HepG2 (cell line): Measurements from ENCODE around the gene INSIG2. TPM values are rescaled to one million over a fixed set of nuclear protein-coding genes. Genes with fewer than 3 reads are reported as not detected.

Experiments used
- FOXA1 ChIP-seq, 2 experiments: fragments of 450-650 bp in 1 of 2; sonication (generic) in 1 of 2; formaldehyde crosslinking in 1 of 2; IDR thresholded peaks; 2 replicates each; pipeline versions ENCODE4 v1.4.0 to v1.6.1; 2016 to 2020; ENCODE audit warnings: missing genetic modification reagents in 1 of 2
- FOXK1 ChIP-seq: sonication (generic); formaldehyde crosslinking; IDR thresholded peaks from 2 replicates; pipeline ENCODE4 v1.4.0; 2020; ENCODE audit warnings: low read depth, missing genetic modification reagents, borderline replicate concordance
- NAIF1 ChIP-seq: sonication (generic); formaldehyde crosslinking; IDR thresholded peaks from 2 replicates; pipeline ENCODE4 v1.5.0; 2020; ENCODE audit warnings: mild to moderate bottlenecking, missing genetic modification reagents, borderline replicate concordance
- NFIB ChIP-seq: sonication (generic); formaldehyde crosslinking; IDR thresholded peaks from 2 replicates; pipeline ENCODE4 v1.9.0; 2021; ENCODE audit warnings: missing genetic modification reagents, mild to moderate bottlenecking, borderline replicate concordance
- NPAS2 ChIP-seq: sonication (generic); formaldehyde crosslinking; IDR thresholded peaks from 2 replicates; pipeline ENCODE4 v1.8.0; 2022; ENCODE audit warnings: mild to moderate bottlenecking, missing genetic modification reagents, borderline replicate concordance
- RFX5 ChIP-seq: IDR thresholded peaks from 2 replicates; pipeline ENCODE4 v1.6.1; 2011; ENCODE audit warnings: low read depth, low read length, improper control_type of control experiment
- SP4 ChIP-seq: sonication (generic); formaldehyde crosslinking; IDR thresholded peaks from 2 replicates; pipeline ENCODE4 v1.8.1; 2023; ENCODE audit warnings: mild to moderate bottlenecking, missing genetic modification reagents
- TCF7 ChIP-seq: sonication (generic); IDR thresholded peaks from 2 replicates; pipeline ENCODE4 v1.6.1; 2016; ENCODE audit warnings: antibody characterized with exemption, low read depth
- TEAD3 ChIP-seq: optimal IDR thresholded peaks from 2 replicates; pipeline ENCODE3; 2016; ENCODE audit warnings: borderline replicate concordance
- XBP1 ChIP-seq: sonication (generic); formaldehyde crosslinking; IDR thresholded peaks from 2 replicates; pipeline ENCODE4 v1.5.0; 2020; ENCODE audit warnings: missing genetic modification reagents
- ZBTB20 ChIP-seq: sonication (generic); formaldehyde crosslinking; IDR thresholded peaks from 2 replicates; pipeline ENCODE4 v1.8.1; 2023; ENCODE audit warnings: missing genetic modification reagents, low read depth, mild to moderate bottlenecking, borderline replicate concordance
- ZFYVE20 ChIP-seq: sonication (generic); formaldehyde crosslinking; IDR thresholded peaks from 2 replicates; pipeline ENCODE4 v1.8.0; 2023; ENCODE audit warnings: low read depth, mild to moderate bottlenecking, moderate library complexity, missing genetic modification reagents, borderline replicate concordance
- ZNF224 ChIP-seq: sonication (generic); formaldehyde crosslinking; IDR thresholded peaks from 2 replicates; pipeline ENCODE4 v1.5.0; 2020; ENCODE audit warnings: mild to moderate bottlenecking, missing genetic modification reagents
- ZNF326 ChIP-seq: sonication (generic); formaldehyde crosslinking; IDR thresholded peaks from 2 replicates; pipeline ENCODE4 v1.4.0; 2020; ENCODE audit warnings: missing genetic modification reagents, borderline replicate concordance
- ZNF460 ChIP-seq: sonication (generic); formaldehyde crosslinking; IDR thresholded peaks from 2 replicates; pipeline ENCODE4 v1.5.1; 2020; ENCODE audit warnings: missing genetic modification reagents, mild to moderate bottlenecking, borderline replicate concordance
- ZNF563 ChIP-seq: sonication (generic); formaldehyde crosslinking; IDR thresholded peaks from 2 replicates; pipeline ENCODE4 v1.8.0; 2022; ENCODE audit warnings: mild to moderate bottlenecking, moderate library complexity, missing genetic modification reagents
- ZNF572 ChIP-seq: sonication (generic); formaldehyde crosslinking; IDR thresholded peaks from 2 replicates; pipeline ENCODE4 v1.5.1; 2020; ENCODE audit warnings: mild to moderate bottlenecking, missing genetic modification reagents
- ZNF598 ChIP-seq: sonication (generic); formaldehyde crosslinking; IDR thresholded peaks from 2 replicates; pipeline ENCODE4 v1.5.1; 2020; ENCODE audit warnings: mild to moderate bottlenecking, missing genetic modification reagents, borderline replicate concordance
- ZNF772 ChIP-seq: sonication (generic); formaldehyde crosslinking; IDR thresholded peaks from 2 replicates; pipeline ENCODE4 v1.5.0; 2020; ENCODE audit warnings: mild to moderate bottlenecking, missing genetic modification reagents
- polyA plus RNA-seq, 8 experiments: library from polyadenylated mRNA; depleted of rRNA in 3 of 8; stranded (reverse) in 7 of 8; unstranded in 1 of 8; fragments of >200 nt; fragmentation: Illumina TruSeq in 4 of 8; extraction: Trizol in 4 of 8; gene quantifications; 2 replicates each; pipeline versions ENCODE4 v1.2.1 to v1.2.3, GENCODE V29; 2011 to 2016; ENCODE audit warnings: low read depth in 4 of 8, missing spikeins in 1 of 8, mixed read lengths in 1 of 8; ENCODE audit not compliant: insufficient read depth in 1 of 8
- total RNA-seq, 5 experiments: library from RNA; depleted of rRNA; stranded (reverse); fragments of >200 nt; fragmentation: Illumina TruSeq; extraction: Trizol; gene quantifications; 2 replicates each; pipeline ENCODE4 v1.2.3, GENCODE V29; 2016; ENCODE audit warnings: low read depth in 1 of 5
- TF ChIP-seq, protein P1 (sequence below): sonication (generic); formaldehyde crosslinking; IDR thresholded peaks from 2 replicates; pipeline ENCODE4 v1.4.0; 2020; ENCODE audit warnings: low read depth, mild to moderate bottlenecking, missing genetic modification reagents
- TF ChIP-seq, protein P2 (sequence below): sonication (generic); formaldehyde crosslinking; IDR thresholded peaks from 2 replicates; pipeline ENCODE4 v1.8.1; 2022; ENCODE audit warnings: mild to moderate bottlenecking, missing genetic modification reagents
- TF ChIP-seq, protein P3 (sequence below): sonication (generic); formaldehyde crosslinking; conservative IDR thresholded peaks from 2 replicates; pipeline ENCODE4 v1.8.0; 2022; ENCODE audit warnings: missing genetic modification reagents
- TF ChIP-seq, protein P4 (sequence below): sonication (generic); formaldehyde crosslinking; conservative IDR thresholded peaks from 2 replicates; pipeline ENCODE4 v1.4.0; 2020; ENCODE audit warnings: missing genetic modification reagents

The INSIG2 gene
- total and polyA plus RNA-seq, 2 of the 13 experiments (the other 11 are each of a cell fraction or from before 2014, with no cell fraction given), result 73.5 to 481 TPM

DNA sequence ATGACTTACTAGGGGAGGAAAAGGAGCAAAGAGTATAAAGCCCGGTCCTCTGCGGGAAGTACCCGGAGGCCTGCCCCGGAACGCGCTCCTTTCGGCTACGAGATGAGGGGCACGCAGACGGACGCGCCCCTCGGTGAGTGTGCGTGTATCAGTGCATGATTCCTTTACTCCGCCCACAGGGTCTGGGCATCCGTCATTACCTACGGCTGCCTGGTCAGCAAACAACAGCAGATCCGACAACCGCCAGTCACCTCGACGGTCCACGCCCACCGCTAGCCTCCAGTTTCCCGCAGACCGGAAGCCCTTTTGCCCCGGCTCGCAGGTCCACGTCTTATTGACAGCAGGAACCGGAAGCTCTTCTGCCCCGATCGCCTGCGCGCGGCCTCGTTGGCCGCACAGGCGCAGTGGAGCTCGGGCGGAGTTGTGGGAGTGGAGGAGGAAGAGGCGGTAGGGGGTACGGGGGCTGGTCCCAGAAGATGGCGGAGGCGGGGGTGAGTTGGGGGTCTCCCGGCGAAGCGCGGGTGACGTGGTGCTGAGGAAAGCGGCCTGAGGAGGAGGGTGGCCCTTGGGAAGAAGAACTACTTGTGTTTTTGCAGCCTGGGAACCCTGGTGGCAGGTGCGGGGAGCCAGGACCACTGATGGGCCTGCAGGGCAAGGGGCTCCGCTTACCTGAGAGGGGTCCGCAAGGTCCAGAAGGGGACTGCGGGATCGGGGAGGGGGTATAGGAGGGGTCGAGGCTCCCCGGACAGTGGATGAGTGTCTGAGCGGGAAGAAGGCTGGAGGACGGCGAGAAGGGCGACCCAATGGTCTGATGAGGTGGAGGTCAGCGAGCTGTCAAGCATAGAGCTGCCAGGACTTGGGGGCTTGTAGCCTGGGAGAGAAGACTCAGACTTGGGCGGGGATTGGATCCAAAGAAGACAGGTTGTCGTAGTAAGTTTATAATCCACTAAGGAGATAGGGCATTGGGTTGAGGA, at the start of gene INSIG2 (continued):
- TF ChIP-seq TEAD3 (CRISPR knock-in tag), result peak; percentile 84
- TF ChIP-seq ZNF326 (CRISPR knock-in tag), result no peak
- TF ChIP-seq NAIF1 (CRISPR knock-in tag), result peak; percentile 75; the same call in 1 of the 2 replicates
- TF ChIP-seq, protein P1, sequence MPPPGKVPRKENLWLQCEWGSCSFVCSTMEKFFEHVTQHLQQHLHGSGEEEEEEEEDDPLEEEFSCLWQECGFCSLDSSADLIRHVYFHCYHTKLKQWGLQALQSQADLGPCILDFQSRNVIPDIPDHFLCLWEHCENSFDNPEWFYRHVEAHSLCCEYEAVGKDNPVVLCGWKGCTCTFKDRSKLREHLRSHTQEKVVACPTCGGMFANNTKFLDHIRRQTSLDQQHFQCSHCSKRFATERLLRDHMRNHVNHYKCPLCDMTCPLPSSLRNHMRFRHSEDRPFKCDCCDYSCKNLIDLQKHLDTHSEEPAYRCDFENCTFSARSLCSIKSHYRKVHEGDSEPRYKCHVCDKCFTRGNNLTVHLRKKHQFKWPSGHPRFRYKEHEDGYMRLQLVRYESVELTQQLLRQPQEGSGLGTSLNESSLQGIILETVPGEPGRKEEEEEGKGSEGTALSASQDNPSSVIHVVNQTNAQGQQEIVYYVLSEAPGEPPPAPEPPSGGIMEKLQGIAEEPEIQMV (CRISPR knock-in tag), result peak; percentile 80
- 0 out of 2 replicates have a peak, but pooled peaks have one; percentile 26 for TF ChIP-seq TCF7
- TF ChIP-seq, protein P2, sequence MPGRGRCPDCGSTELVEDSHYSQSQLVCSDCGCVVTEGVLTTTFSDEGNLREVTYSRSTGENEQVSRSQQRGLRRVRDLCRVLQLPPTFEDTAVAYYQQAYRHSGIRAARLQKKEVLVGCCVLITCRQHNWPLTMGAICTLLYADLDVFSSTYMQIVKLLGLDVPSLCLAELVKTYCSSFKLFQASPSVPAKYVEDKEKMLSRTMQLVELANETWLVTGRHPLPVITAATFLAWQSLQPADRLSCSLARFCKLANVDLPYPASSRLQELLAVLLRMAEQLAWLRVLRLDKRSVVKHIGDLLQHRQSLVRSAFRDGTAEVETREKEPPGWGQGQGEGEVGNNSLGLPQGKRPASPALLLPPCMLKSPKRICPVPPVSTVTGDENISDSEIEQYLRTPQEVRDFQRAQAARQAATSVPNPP (CRISPR knock-in tag), result peak; percentile 50; the same call in 1 of the 2 replicates
- peak; percentile 70; the same call in 1 of the 2 replicates for TF ChIP-seq ZNF224 (CRISPR knock-in tag)
- TF ChIP-seq ZNF772, result peak; percentile 87
- TF ChIP-seq ZNF598, result peak; percentile 86; the same call in 1 of the 2 replicates
- TF ChIP-seq RFX5, result peak; percentile 65; the same call in 1 of the 2 replicates
- no peak for TF ChIP-seq ZNF563 (CRISPR knock-in tag)
- TF ChIP-seq ZBTB20 (CRISPR knock-in tag), result peak; percentile 86
- TF ChIP-seq NPAS2 (CRISPR knock-in tag), result no peak
- TF ChIP-seq XBP1 (CRISPR knock-in tag), result no peak
- no peak for TF ChIP-seq NFIB (CRISPR knock-in tag)
- no peak for TF ChIP-seq ZNF460 (CRISPR knock-in tag)
- TF ChIP-seq, protein P3, sequence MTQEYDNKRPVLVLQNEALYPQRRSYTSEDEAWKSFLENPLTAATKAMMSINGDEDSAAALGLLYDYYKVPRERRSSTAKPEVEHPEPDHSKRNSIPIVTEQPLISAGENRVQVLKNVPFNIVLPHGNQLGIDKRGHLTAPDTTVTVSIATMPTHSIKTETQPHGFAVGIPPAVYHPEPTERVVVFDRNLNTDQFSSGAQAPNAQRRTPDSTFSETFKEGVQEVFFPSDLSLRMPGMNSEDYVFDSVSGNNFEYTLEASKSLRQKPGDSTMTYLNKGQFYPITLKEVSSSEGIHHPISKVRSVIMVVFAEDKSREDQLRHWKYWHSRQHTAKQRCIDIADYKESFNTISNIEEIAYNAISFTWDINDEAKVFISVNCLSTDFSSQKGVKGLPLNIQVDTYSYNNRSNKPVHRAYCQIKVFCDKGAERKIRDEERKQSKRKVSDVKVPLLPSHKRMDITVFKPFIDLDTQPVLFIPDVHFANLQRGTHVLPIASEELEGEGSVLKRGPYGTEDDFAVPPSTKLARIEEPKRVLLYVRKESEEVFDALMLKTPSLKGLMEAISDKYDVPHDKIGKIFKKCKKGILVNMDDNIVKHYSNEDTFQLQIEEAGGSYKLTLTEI (CRISPR knock-in tag), result no peak
- TF ChIP-seq FOXK1 (CRISPR knock-in tag), result peak; percentile 92
- TF ChIP-seq, protein P4, sequence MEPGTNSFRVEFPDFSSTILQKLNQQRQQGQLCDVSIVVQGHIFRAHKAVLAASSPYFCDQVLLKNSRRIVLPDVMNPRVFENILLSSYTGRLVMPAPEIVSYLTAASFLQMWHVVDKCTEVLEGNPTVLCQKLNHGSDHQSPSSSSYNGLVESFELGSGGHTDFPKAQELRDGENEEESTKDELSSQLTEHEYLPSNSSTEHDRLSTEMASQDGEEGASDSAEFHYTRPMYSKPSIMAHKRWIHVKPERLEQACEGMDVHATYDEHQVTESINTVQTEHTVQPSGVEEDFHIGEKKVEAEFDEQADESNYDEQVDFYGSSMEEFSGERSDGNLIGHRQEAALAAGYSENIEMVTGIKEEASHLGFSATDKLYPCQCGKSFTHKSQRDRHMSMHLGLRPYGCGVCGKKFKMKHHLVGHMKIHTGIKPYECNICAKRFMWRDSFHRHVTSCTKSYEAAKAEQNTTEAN, result peak; percentile 89
- TF ChIP-seq ZFYVE20 (CRISPR knock-in tag), result no peak
- TF ChIP-seq ZNF572, result peak; percentile 66; the same call in 1 of the 2 replicates
- peak; percentile 89 for TF ChIP-seq SP4
- no peak for TF ChIP-seq FOXA1 (IDR thresholded peaks at IDR 0.05)
- TF ChIP-seq FOXA1 (CRISPR knock-in tag; IDR thresholded peaks at IDR 0.05), result peak; percentile 91
